PC-9 (cell line): ENCODE data around the gene KCNH2. TPM values are rescaled to one million over a fixed set of nuclear protein-coding genes. Genes with fewer than 3 reads are reported as not detected.
A peak's percentile ranks its signal among the peaks of the same experiment; 100 is the strongest.

Experiments
- BruUV-seq: library from RNA; stranded (reverse); fragments of 400-500 nt; replicated peaks from 2 replicates; lab custom pipeline; 2021; lab: Mats Ljungman, UMichigan
- CTCF ChIA-PET: fragments of 300-600 bp; sonication (Branson Sonifier 250); formaldehyde crosslinking; loops from one replicate; lab custom pipeline; 2022; ENCODE audit warnings: antibody characterized with exemption; lab: Charles Lee
- POLR2A ChIA-PET: fragments of 300-600 bp; sonication (Branson Sonifier 250); formaldehyde crosslinking; loops from one replicate; lab custom pipeline; 2022; ENCODE audit warnings: antibody characterized with exemption; ENCODE audit not compliant: unreplicated experiment; lab: Charles Lee
- DNase-seq, 2 experiments: peaks; one replicate each; pipeline versions ENCODE4 v3.0.0 to v3.0.0-alpha.2; 2015 to 2022; ENCODE audit warnings: mixed read lengths in 1 of 2
- H2AFZ ChIP-seq: fragments of 200-600 bp; sonication (generic); 2 replicates; pipeline ENCODE4 v1.8.1; 2017; ENCODE audit warnings: antibody characterized with exemption
- H3F3A ChIP-seq: fragments of 200-600 bp; sonication (generic); 2 replicates; pipeline ENCODE4 v1.8.1; 2017; ENCODE audit warnings: antibody characterized with exemption, mild to moderate bottlenecking, low read depth; ENCODE audit not compliant: insufficient read depth
- H3K27ac ChIP-seq: fragments of 200-600 bp; sonication (generic); 2 replicates; pipeline ENCODE4 v1.6.1; 2016; ENCODE audit warnings: mixed run types
- H3K27me3 ChIP-seq: fragments of 200-600 bp; sonication (generic); 2 replicates; pipeline ENCODE4 v1.6.1; 2016; ENCODE audit warnings: low read depth, mixed run types; ENCODE audit not compliant: insufficient read depth
- H3K36me3 ChIP-seq: fragments of 200-600 bp; sonication (generic); 2 replicates; pipeline ENCODE4 v1.6.1; 2016; ENCODE audit warnings: low read depth, mixed run types
- H3K4me1 ChIP-seq: fragments of 200-600 bp; sonication (generic); replicated peaks from 2 replicates; pipeline ENCODE4 v1.6.1; 2016; ENCODE audit warnings: mixed run types; ENCODE audit not compliant: insufficient read depth
- H3K4me2 ChIP-seq: fragments of 200-600 bp; sonication (generic); 2 replicates; pipeline ENCODE4 v1.6.1; 2017; ENCODE audit warnings: mixed run types
- H3K4me3 ChIP-seq: fragments of 200-600 bp; sonication (generic); 2 replicates; pipeline ENCODE4 v1.6.1; 2016; ENCODE audit warnings: mixed run types
- H3K79me2 ChIP-seq: fragments of 200-600 bp; sonication (generic); 2 replicates; pipeline ENCODE4 v1.6.1; 2017; ENCODE audit warnings: low read depth, mixed run types
- H3K9me2 ChIP-seq: fragments of 200-600 bp; sonication (generic); 2 replicates; pipeline ENCODE4 v1.8.1; 2017; ENCODE audit warnings: mild to moderate bottlenecking; ENCODE audit not compliant: insufficient read depth
- H3K9me3 ChIP-seq: fragments of 200-600 bp; sonication (generic); 2 replicates; pipeline ENCODE4 v1.8.1; 2016; ENCODE audit warnings: low read depth; ENCODE audit not compliant: insufficient read depth
- H4K20me1 ChIP-seq: fragments of 200-600 bp; sonication (generic); 2 replicates; pipeline ENCODE4 v1.8.1; 2017; ENCODE audit not compliant: insufficient read depth
- CTCF ChIP-seq: fragments of 200-600 bp; sonication (generic); conservative IDR thresholded peaks from 2 replicates; pipeline ENCODE4 v1.6.1; 2017; ENCODE audit warnings: mixed run types, antibody characterized with exemption, mild to moderate bottlenecking, moderate library complexity
- EZH2 ChIP-seq: fragments of 200-600 bp; sonication (generic); IDR thresholded peaks from 2 replicates; pipeline ENCODE4 v1.8.0; 2017; ENCODE audit warnings: antibody characterized with exemption, low read depth
- intact Hi-C: fragments of 100-400 bp; cut with micrococcal nuclease; formaldehyde crosslinking; loops from one replicate; pipeline ENCODE4 v1.10.0; 2022; ENCODE audit not compliant: unreplicated experiment
- total RNA-seq: library from RNA; stranded (reverse); gene quantifications from 2 replicates; pipeline ENCODE4 v1.2.3, GENCODE V29; 2021

Gene KCNH2
- total RNA-seq, 1 experiment from 2014 or later: 1.5 TPM

GRCh38 chr7:150975536-150976319, 2.4 kb downstream of the KCNH2 start:
- ChIA-PET POLR2A (interaction anchor here (0.7 kb wide), 1 partner anchor 264 kb away, joined by 3 read pairs; no protein-coding TSS in a partner anchor), CTCF (interaction anchor here (0.5 to 1.1 kb wide), 4 partner anchors 43 to 588 kb away, joined by 3 to 12 read pairs (median 4); partner anchors contain the start of gene ATG9B)
- H3K27ac ChIP-seq: no peak overlapping the region
- no peaks in the 10 kb centered on the region for H3K9me3 ChIP-seq
- no peaks in the 10 kb centered on the region for H4K20me1 ChIP-seq
- H3K79me2 ChIP-seq: no peaks in the 10 kb centered on the region
- peak overlapping the region; percentile 97 for H3K4me2 ChIP-seq
- DNase-seq: no peak
- H3K9me2 ChIP-seq: no peaks in the 10 kb centered on the region
- intact Hi-C loops: loop anchor here (2.0 to 10.0 kb wide), 2 partner anchors 109 to 137 kb away; partner anchors contain the start of genes AGAP3, FASTK and TMUB1
- H3K4me3 ChIP-seq: peak overlapping the region; percentile 65; the same call in 1 of the 2 replicates
- H3K4me1 ChIP-seq: 0 out of 2 replicates have a peak, but pooled peaks cover 4% of the 10 kb centered on the region
- no peaks in the 10 kb centered on the region for H3F3A ChIP-seq
- BruUV-seq: TSS peak; percentile 50
- no peak overlapping the region for H2AFZ ChIP-seq
- TF ChIP-seq EZH2 (no peak), CTCF (no peak)
- no peaks in the 10 kb centered on the region for H3K36me3 ChIP-seq
- H3K27me3 ChIP-seq: peaks cover 52% of the 10 kb centered on the region

GRCh38 chr7:150974468-150975391, 3.4 kb downstream of the KCNH2 start:
- intact Hi-C loops: loop anchor here (2.0 to 10.0 kb wide), 2 partner anchors 110 to 138 kb away; partner anchors contain the start of genes AGAP3, FASTK and TMUB1
- H2AFZ ChIP-seq: peak overlapping the region; percentile 86
- CTCF ChIA-PET: interaction anchor here (0.6 to 1.1 kb wide), 2 partner anchors 44 to 88 kb away, joined by 4 to 12 read pairs; no protein-coding TSS in a partner anchor
- H3K9me3 ChIP-seq: no peaks in the 10 kb centered on the region
- no peaks in the 10 kb centered on the region for H3K79me2 ChIP-seq
- H3K4me1 ChIP-seq: 0 out of 2 replicates have a peak, but pooled peaks cover 4% of the 10 kb centered on the region
- H4K20me1 ChIP-seq: no peaks in the 10 kb centered on the region
- H3K4me3 ChIP-seq: peak overlapping the region; percentile 65
- H3K36me3 ChIP-seq: no peaks in the 10 kb centered on the region
- H3K27me3 ChIP-seq: peaks cover 52% of the 10 kb centered on the region
- H3K27ac ChIP-seq: no peak overlapping the region
- TF ChIP-seq EZH2: no peak
- TF ChIP-seq CTCF: peak; percentile 42; the same call in 1 of the 2 replicates
- BruUV-seq: no TSS peak
- no peaks in the 10 kb centered on the region for H3K9me2 ChIP-seq
- POLR2A ChIA-PET: no interaction called here
- DNase-seq: peak in 1 of 2 experiments; percentile 67
- peak overlapping the region; percentile 97 for H3K4me2 ChIP-seq
- H3F3A ChIP-seq: no peaks in the 10 kb centered on the region
